Measurements from ENCODE around the gene SGTA. TPM values are rescaled to one million over a fixed set of nuclear protein-coding genes. Genes with fewer than 3 reads are reported as not detected.
A peak's percentile ranks its signal among the peaks of the same experiment; 100 is the strongest.

Gene SGTA
- polyA plus RNA-seq, 2 donors, result 42.5 to 56.1 TPM

DNA sequence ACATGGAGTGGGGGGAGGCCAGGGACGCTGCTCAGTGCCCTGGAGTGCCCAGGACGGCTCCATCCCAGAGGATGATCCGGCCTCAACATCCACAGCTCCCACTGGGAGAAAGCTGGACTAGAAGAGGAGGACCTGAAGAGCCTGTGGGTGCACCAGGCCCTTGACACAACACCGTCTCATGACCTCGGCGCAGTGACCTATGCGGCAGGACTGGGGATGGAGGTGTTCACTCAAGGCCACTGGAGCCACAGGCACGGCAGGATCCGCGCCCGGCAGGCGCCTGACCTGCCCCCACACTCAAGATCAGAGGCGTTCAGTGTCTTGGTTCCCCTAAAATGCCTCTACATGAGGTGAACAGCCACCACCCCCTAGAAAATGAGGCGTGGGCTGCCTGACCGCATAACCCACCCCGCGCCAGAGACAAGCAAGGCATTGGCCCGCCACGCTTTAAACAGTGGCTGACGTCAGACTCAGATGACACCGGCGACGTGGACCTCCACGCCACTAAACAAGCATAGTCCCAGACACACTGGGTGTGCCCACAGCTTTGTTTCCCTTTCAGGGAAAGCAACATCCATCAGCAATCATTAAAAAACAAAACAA, 8.0 kb downstream of the SGTA start:
- Histone ChIP-seq H3K36me3 (ENCODE audit: control insufficient read depth in 2 of 2, insufficient read depth in 2 of 2, low read length in 1 of 2) (peaks cover 0 to 22% of the 10 kb centered on the region in 2 donors), H3K27ac (ENCODE audit: low read depth in 2 of 2, low read length in 1 of 2) (peak overlapping the region; percentile 57 to 61), H3K4me3 (ENCODE audit: low read depth in 1 of 2, low read length in 2 of 2) (no peak overlapping the region), H3K9me3 (ENCODE audit: control insufficient read depth in 2 of 2, insufficient read depth in 1 of 2, low read depth in 1 of 2, low read length in 1 of 2) (no peaks in the 10 kb centered on the region), H3K4me1 (ENCODE audit: control insufficient read depth in 2 of 2, insufficient read depth in 2 of 2, low read length in 1 of 2) (peaks cover 0 to 14% of the 10 kb centered on the region in 2 donors), H3K27me3 (ENCODE audit: control insufficient read depth in 1 of 2, insufficient read depth in 2 of 2, low read length in 2 of 2) (no peaks in the 10 kb centered on the region)
- WGBS, 2 donors, result 77 to 81% methylated on average over 24 of the region's 24 CpGs

- no peak overlapping the region for H3K4me3 ChIP-seq (ENCODE audit: low read depth in 1 of 2, low read length in 2 of 2)
- H3K4me1 ChIP-seq (ENCODE audit: control insufficient read depth in 2 of 2, insufficient read depth in 2 of 2, low read length in 1 of 2), result peaks cover 0 to 13% of the 10 kb centered on the region in 2 donors
- peaks cover 0 to 19% of the 10 kb centered on the region in 2 donors for H3K36me3 ChIP-seq (ENCODE audit: control insufficient read depth in 2 of 2, insufficient read depth in 2 of 2, low read length in 1 of 2)
- no peaks in the 10 kb centered on the region for H3K27me3 ChIP-seq (ENCODE audit: control insufficient read depth in 1 of 2, insufficient read depth in 2 of 2, low read length in 2 of 2)
- no peak overlapping the region for H3K27ac ChIP-seq (ENCODE audit: low read depth in 2 of 2, low read length in 1 of 2)
- 80 to 85% methylated on average over 32 of the region's 32 CpGs for WGBS, 2 donors
- H3K9me3 ChIP-seq (ENCODE audit: control insufficient read depth in 2 of 2, insufficient read depth in 1 of 2, low read depth in 1 of 2, low read length in 1 of 2), result no peaks in the 10 kb centered on the region
Observed at GRCh38 chr19:2774083-2774679, 8.9 kb downstream of the SGTA start.

DNA sequence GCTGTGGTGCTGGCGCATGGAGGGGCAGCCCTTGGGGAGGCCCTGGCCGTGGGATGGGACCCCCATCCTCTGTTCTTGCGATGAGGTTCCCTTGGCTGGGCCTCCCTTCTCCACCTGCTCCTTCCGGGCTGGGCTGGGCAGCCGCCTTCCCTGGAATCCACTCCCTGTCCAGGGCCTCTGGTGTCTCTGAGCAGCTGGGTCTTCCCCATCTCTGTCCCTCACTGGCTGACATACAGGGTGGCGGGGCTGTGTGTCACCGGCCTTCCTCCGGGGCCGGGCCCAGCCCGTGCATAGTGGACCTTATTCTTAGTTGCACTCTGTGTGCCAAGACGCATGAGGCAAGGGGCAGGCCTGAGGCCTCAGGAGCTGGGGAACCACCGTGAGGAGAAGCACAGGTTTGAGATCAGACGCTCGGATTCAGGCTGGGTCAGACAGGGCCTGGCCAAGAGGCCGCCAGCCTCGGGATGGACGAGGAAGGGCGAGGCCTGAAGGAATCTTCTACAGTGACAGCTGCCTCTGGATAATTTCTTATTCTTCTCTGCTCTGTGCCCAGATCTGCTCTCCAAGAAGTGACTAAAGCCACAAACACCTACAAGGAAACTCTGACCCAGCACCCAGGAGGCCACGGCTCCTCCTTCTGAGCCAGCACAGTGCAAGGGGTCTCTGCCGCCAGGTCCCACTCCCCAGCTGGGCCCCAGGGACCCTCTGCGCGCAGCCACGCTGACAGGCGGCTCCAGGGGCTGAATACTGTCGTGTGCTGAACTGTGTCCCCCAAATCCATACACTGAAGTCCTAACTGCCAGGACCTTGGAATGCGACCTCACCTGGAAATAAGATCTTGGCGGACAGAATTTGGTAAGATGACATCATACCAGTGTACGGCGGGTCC, 11.0 kb downstream of the SGTA start:
- peaks cover 0 to 24% of the 10 kb centered on the region in 2 donors for H3K36me3 ChIP-seq (ENCODE audit: control insufficient read depth in 2 of 2, insufficient read depth in 2 of 2, low read length in 1 of 2)
- H3K9me3 ChIP-seq (ENCODE audit: control insufficient read depth in 2 of 2, insufficient read depth in 1 of 2, low read depth in 1 of 2, low read length in 1 of 2), result no peaks in the 10 kb centered on the region
- no peak overlapping the region for H3K27ac ChIP-seq (ENCODE audit: low read depth in 2 of 2, low read length in 1 of 2)
- H3K4me3 ChIP-seq (ENCODE audit: low read depth in 1 of 2, low read length in 2 of 2), result no peak overlapping the region
- H3K4me1 ChIP-seq (ENCODE audit: control insufficient read depth in 2 of 2, insufficient read depth in 2 of 2, low read length in 1 of 2), result peaks cover 0 to 12% of the 10 kb centered on the region in 2 donors
- H3K27me3 ChIP-seq (ENCODE audit: control insufficient read depth in 1 of 2, insufficient read depth in 2 of 2, low read length in 2 of 2), result no peaks in the 10 kb centered on the region
- WGBS, 2 donors, result 81 to 83% methylated on average over 29 of the region's 29 CpGs

DNA sequence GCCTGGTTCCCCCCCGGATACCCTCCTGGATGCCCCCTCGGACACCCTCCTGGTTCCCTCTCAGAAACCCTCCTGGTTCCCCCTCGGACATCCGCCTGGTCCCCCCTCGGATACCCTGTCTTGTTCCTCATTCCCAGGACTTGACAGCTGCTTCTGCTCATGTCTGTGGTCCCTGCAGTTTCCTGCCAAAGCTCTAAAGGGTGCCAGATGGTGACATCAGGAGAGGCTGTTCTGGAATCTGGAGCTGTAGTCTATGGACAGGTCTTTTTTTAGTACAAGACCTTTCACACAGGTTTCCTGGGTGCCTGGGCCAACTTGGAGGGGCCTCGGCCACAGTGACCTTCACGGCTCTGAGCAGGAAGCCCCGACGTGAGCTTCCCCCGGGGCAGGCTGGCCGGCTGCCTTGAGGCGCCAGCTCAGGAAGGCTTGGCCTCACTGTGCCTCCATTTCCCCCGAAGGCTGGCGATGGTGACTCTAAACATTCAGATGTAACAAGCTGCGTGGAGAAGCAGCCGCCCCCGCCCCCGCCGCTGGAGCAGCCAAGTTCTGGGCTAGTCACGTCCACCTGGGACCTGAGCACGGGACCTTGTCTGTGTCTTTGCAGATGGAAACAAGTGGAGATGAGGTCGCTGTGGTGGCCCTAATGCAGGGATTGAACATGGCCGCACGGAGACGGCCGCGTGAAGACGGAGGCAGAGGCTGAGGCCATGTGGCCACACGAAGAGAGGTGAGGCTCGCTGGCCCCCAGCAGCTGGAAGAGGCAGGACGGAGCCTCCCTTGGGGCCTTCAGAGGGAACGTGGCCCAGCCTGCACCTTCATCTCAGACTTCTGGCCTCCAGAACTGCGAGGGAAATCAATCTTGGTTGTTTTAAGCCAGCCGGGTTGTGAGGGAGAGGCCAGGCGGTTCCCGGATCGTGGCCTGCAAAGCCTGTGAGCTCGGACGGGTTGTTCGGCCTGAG, 12.7 kb downstream of the SGTA start:
- Histone ChIP-seq H3K36me3 (ENCODE audit: control insufficient read depth in 2 of 2, insufficient read depth in 2 of 2, low read length in 1 of 2) (peaks cover 0 to 33% of the 10 kb centered on the region in 2 donors), H3K4me3 (ENCODE audit: low read depth in 1 of 2, low read length in 2 of 2) (no peak overlapping the region), H3K9me3 (ENCODE audit: control insufficient read depth in 2 of 2, insufficient read depth in 1 of 2, low read depth in 1 of 2, low read length in 1 of 2) (no peaks in the 10 kb centered on the region), H3K4me1 (ENCODE audit: control insufficient read depth in 2 of 2, insufficient read depth in 2 of 2, low read length in 1 of 2) (peaks cover 0 to 8% of the 10 kb centered on the region in 2 donors), H3K27me3 (ENCODE audit: control insufficient read depth in 1 of 2, insufficient read depth in 2 of 2, low read length in 2 of 2) (no peaks in the 10 kb centered on the region), H3K27ac (ENCODE audit: low read depth in 2 of 2, low read length in 1 of 2) (peak overlapping the region; percentile 1 to 14)
- 70 to 71% methylated on average over 39 to 40 of the region's 40 CpGs for WGBS, 2 donors

- no peak overlapping the region for H3K27ac ChIP-seq (ENCODE audit: low read depth in 2 of 2, low read length in 1 of 2)
- H3K9me3 ChIP-seq (ENCODE audit: control insufficient read depth in 2 of 2, insufficient read depth in 1 of 2, low read depth in 1 of 2, low read length in 1 of 2), result no peaks in the 10 kb centered on the region
- H3K27me3 ChIP-seq (ENCODE audit: control insufficient read depth in 1 of 2, insufficient read depth in 2 of 2, low read length in 2 of 2), result no peaks in the 10 kb centered on the region
- peaks cover 0 to 39% of the 10 kb centered on the region in 2 donors for H3K36me3 ChIP-seq (ENCODE audit: control insufficient read depth in 2 of 2, insufficient read depth in 2 of 2, low read length in 1 of 2)
- H3K4me1 ChIP-seq (ENCODE audit: control insufficient read depth in 2 of 2, insufficient read depth in 2 of 2, low read length in 1 of 2), result no peaks in the 10 kb centered on the region
- no peak overlapping the region for H3K4me3 ChIP-seq (ENCODE audit: low read depth in 1 of 2, low read length in 2 of 2)
- 95 to 96% methylated on average over 8 of the region's 8 CpGs for WGBS, 2 donors
Observed at GRCh38 chr19:2769218-2769617, 13.9 kb downstream of the SGTA start.

- Histone ChIP-seq H3K4me1 (ENCODE audit: control insufficient read depth in 2 of 2, insufficient read depth in 2 of 2, low read length in 1 of 2) (no peaks in the 10 kb centered on the region), H3K9me3 (ENCODE audit: control insufficient read depth in 2 of 2, insufficient read depth in 1 of 2, low read depth in 1 of 2, low read length in 1 of 2) (no peaks in the 10 kb centered on the region), H3K27me3 (ENCODE audit: control insufficient read depth in 1 of 2, insufficient read depth in 2 of 2, low read length in 2 of 2) (no peaks in the 10 kb centered on the region), H3K27ac (ENCODE audit: low read depth in 2 of 2, low read length in 1 of 2) (no peak overlapping the region), H3K36me3 (ENCODE audit: control insufficient read depth in 2 of 2, insufficient read depth in 2 of 2, low read length in 1 of 2) (peaks cover 2 to 40% of the 10 kb centered on the region in 2 donors), H3K4me3 (ENCODE audit: low read depth in 1 of 2, low read length in 2 of 2) (no peak overlapping the region)
- 92 to 93% methylated on average over 29 of the region's 29 CpGs for WGBS, 2 donors
Observed at GRCh38 chr19:2768365-2769132, 14.5 kb downstream of the SGTA start.

DNA sequence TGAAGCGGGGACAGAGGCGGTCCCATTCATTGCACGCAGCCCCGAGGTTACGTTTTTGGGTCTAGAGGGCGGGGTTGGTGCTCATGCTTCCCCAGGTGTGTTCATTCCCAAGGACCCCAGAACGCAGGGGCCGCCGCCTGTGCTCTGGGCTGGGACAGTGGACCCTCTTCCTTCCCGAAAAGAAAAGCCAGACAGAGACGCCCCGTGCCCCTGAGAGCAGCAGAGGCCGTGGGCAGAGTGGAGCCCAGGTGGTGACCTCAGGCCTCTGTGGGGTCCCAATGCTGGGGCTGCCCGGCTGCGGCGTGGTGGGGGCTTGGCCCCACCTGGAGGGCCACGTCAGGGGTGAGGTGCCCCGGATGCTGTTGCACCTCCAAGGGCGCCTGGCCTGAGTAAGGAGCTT, 15.4 kb downstream of the SGTA start:
- Histone ChIP-seq H3K27ac (ENCODE audit: low read depth in 2 of 2, low read length in 1 of 2) (no peak overlapping the region), H3K36me3 (ENCODE audit: control insufficient read depth in 2 of 2, insufficient read depth in 2 of 2, low read length in 1 of 2) (peaks cover 5 to 49% of the 10 kb centered on the region in 2 donors), H3K4me1 (ENCODE audit: control insufficient read depth in 2 of 2, insufficient read depth in 2 of 2, low read length in 1 of 2) (no peaks in the 10 kb centered on the region), H3K27me3 (ENCODE audit: control insufficient read depth in 1 of 2, insufficient read depth in 2 of 2, low read length in 2 of 2) (no peaks in the 10 kb centered on the region), H3K4me3 (ENCODE audit: low read depth in 1 of 2, low read length in 2 of 2) (no peak overlapping the region), H3K9me3 (ENCODE audit: control insufficient read depth in 2 of 2, insufficient read depth in 1 of 2, low read depth in 1 of 2, low read length in 1 of 2) (no peaks in the 10 kb centered on the region)
- WGBS, 2 donors, result 93 to 95% methylated on average over 19 of the region's 19 CpGs

GRCh38 chr19:2766594-2767372, 16.3 kb downstream of the SGTA start:
- H3K9me3 ChIP-seq (ENCODE audit: control insufficient read depth in 2 of 2, insufficient read depth in 1 of 2, low read depth in 1 of 2, low read length in 1 of 2), result no peaks in the 10 kb centered on the region
- H3K27me3 ChIP-seq (ENCODE audit: control insufficient read depth in 1 of 2, insufficient read depth in 2 of 2, low read length in 2 of 2), result no peaks in the 10 kb centered on the region
- no peak overlapping the region for H3K4me3 ChIP-seq (ENCODE audit: low read depth in 1 of 2, low read length in 2 of 2)
- no peak overlapping the region for H3K27ac ChIP-seq (ENCODE audit: low read depth in 2 of 2, low read length in 1 of 2)
- H3K4me1 ChIP-seq (ENCODE audit: control insufficient read depth in 2 of 2, insufficient read depth in 2 of 2, low read length in 1 of 2), result no peaks in the 10 kb centered on the region
- peaks cover 9 to 52% of the 10 kb centered on the region in 2 donors for H3K36me3 ChIP-seq (ENCODE audit: control insufficient read depth in 2 of 2, insufficient read depth in 2 of 2, low read length in 1 of 2)
- WGBS, 2 donors, result 96% methylated on average over 35 of the region's 35 CpGs

Data from esophagus (tissue), 2 donors.